ENCODE measurements around the gene LARGE2. TPM values are rescaled to one million over a fixed set of nuclear protein-coding genes. Genes with fewer than 3 reads are reported as not detected.

Gene LARGE2
- total and polyA plus RNA-seq, 9 of the 15 experiments (the other 6 are each of a cell fraction or from before 2014, with no cell fraction given) = 0.56 to 14.1 (median 6.6) TPM

- Histone ChIP-seq H3K27ac (ENCODE audit: extremely low read depth, low read depth, low read length) (no peak overlapping the region), H3K27me3 (ENCODE audit: control insufficient read depth in 2 of 2, insufficient read depth in 2 of 2, low read length in 2 of 2) (no peaks in the 10 kb centered on the region; a peak in 1 of 5 replicates), H3K9me3 (replicated peaks; ENCODE audit: control insufficient read depth, insufficient read depth, low read depth, low read length) (no peaks in the 10 kb centered on the region), H2AFZ (ENCODE audit: low read depth, low read length) (no peak overlapping the region), H3K79me2 (ENCODE audit: control insufficient read depth, insufficient read depth, low read length) (no peaks in the 10 kb centered on the region), H3K36me3 (ENCODE audit: control insufficient read depth, insufficient read depth, low read length) (no peaks in the 10 kb centered on the region), H3K4me3 (no peak overlapping the region), H3K9ac (ENCODE audit: insufficient read depth in 1 of 2, low read depth in 2 of 2, low read length in 2 of 2) (0 out of 4 replicates have a peak overlapping the region, but pooled peaks of 1 of the 2 experiments have one; percentile 53), H3K4me1 (replicated peaks in 1 of 2; ENCODE audit: control insufficient read depth in 2 of 2, insufficient read depth in 2 of 2, low read length in 2 of 2) (peaks cover 14 to 85% of the 10 kb centered on the region in 2 experiments), H3K4me2 (ENCODE audit: insufficient read depth, low read length) (no peak overlapping the region), H4K20me1 (replicated peaks; ENCODE audit: control insufficient read depth, insufficient read depth, low read length) (0 out of 2 replicates have a peak, but pooled peaks cover 7% of the 10 kb centered on the region), H3K9me1 (ENCODE audit: control insufficient read depth, insufficient read depth, low read length) (peaks cover 3% of the 10 kb centered on the region)
- 88% methylated on average over 42 of the region's 56 CpGs for WGBS (ENCODE audit: insufficient coverage, low coverage, missing lambda C conversion rate)
- FAIRE-seq (no peak), DNase-seq (ENCODE audit: extremely low read depth in 1 of 4, low spot score in 3 of 4) (no peak), ATAC-seq (no peak)
- no TSS peak for BruUV-seq (replicated peaks)
- in situ Hi-C loops (cut with MboI) = no loop called here
- intact Hi-C loops (cut with micrococcal nuclease) = no loop called here
- TF ChIP-seq ZNF449 (CRISPR knock-in tag; IDR thresholded peaks at IDR 0.05) = no peak
- TF ChIP-seq TAF1 (IDR thresholded peaks at IDR 0.05; ENCODE audit: control insufficient read depth, extremely low read depth, insufficient read depth, low read length, severe bottlenecking) = no peak
- peak; percentile 32 for TF ChIP-seq POLR2G (IDR thresholded peaks at IDR 0.05; ENCODE audit: low read depth, low read length)
- TF ChIP-seq TCF15 (CRISPR knock-in tag; IDR thresholded peaks at IDR 0.05) = no peak
- no peak for TF ChIP-seq HOMEZ (CRISPR knock-in tag; IDR thresholded peaks at IDR 0.05)
- 0 out of 2 replicates have a peak, but pooled peaks have one; percentile 23 for TF ChIP-seq ZBTB33 (CRISPR knock-in tag; IDR thresholded peaks at IDR 0.05)
- no peak for TF ChIP-seq BRD9 (IDR thresholded peaks at IDR 0.05; ENCODE audit: low read depth, partially characterized antibody)
- no peak for TF ChIP-seq ELF4 (CRISPR knock-in tag; IDR thresholded peaks at IDR 0.05)
- ChIA-PET CTCF (ENCODE audit: low intra/inter-chr PET ratio) (no interaction called here), POLR2A (interaction anchor here (1.1 kb wide), 1 partner anchor 10 kb away, joined by 6 read pairs; no protein-coding TSS in a partner anchor)
Observed at GRCh38 chr11:45902452-45903380, 19.7 kb upstream of the LARGE2 start.

All from K562 (cell line).